ENCODE data around the gene ASH1L. TPM values are rescaled to one million over a fixed set of nuclear protein-coding genes. Genes with fewer than 3 reads are reported as not detected.
A peak's percentile ranks its signal among the peaks of the same experiment; 100 is the strongest.

Gene ASH1L
- total and polyA plus RNA-seq, 9 of the 15 experiments (the other 6 are each of a cell fraction or from before 2014, with no cell fraction given): 2.0 to 23.3 (median 14.6) TPM

GRCh38 chr1:155324037-155324716 lies 238.4 kb downstream of the ASH1L start (continued):
- TF ChIP-seq AFF4 (CRISPR knock-in tag; IDR thresholded peaks at IDR 0.05) (no peak; the same call in 1 of the 2 replicates), TBP (optimal IDR thresholded peaks at IDR 0.05; ENCODE audit: low read depth, low read length) (peak; percentile 51), VEZF1 (CRISPR knock-in tag; IDR thresholded peaks at IDR 0.05) (peak; percentile 75), CREB5 (CRISPR knock-in tag; IDR thresholded peaks at IDR 0.05) (no peak), FUS (optimal IDR thresholded peaks at IDR 0.05; ENCODE audit: low read depth, low read length) (no peak), IRF9 (tag; IDR thresholded peaks at IDR 0.05) (no peak), CAMTA2 (CRISPR knock-in tag; conservative IDR thresholded peaks at IDR 0.05) (no peak), PML (IDR thresholded peaks at IDR 0.05; ENCODE audit: low read length) (peak; percentile 30; the same call in 1 of the 2 replicates), IFI16 (CRISPR knock-in tag; IDR thresholded peaks at IDR 0.05) (no peak), SETDB1 (IDR thresholded peaks at IDR 0.05; ENCODE audit: low read length) (no peak), JUN (IDR thresholded peaks at IDR 0.05; ENCODE audit: borderline replicate concordance, low read depth, low read length) (no peak; the same call in 1 of the 2 replicates), JUN (CRISPR knock-in tag; IDR thresholded peaks at IDR 0.05; ENCODE audit: borderline replicate concordance) (no peak), ZNF584 (CRISPR knock-in tag; IDR thresholded peaks at IDR 0.05; ENCODE audit: low read depth) (no peak), BRF1 (IDR thresholded peaks at IDR 0.05; ENCODE audit: borderline replicate concordance, extremely low read depth, insufficient read length) (no peak), MTA3 (IDR thresholded peaks at IDR 0.05; ENCODE audit: borderline replicate concordance) (no peak; the same call in none of the 2 replicates), HIVEP1 (CRISPR knock-in tag; IDR thresholded peaks at IDR 0.05) (no peak; the same call in 1 of the 2 replicates), ZNF124 (CRISPR knock-in tag; IDR thresholded peaks at IDR 0.05) (no peak), DDX20 (tag; IDR thresholded peaks at IDR 0.05; ENCODE audit: low read depth) (no peak), ZBED1 (IDR thresholded peaks at IDR 0.05) (no peak), RUNX1 (IDR thresholded peaks at IDR 0.05; ENCODE audit: low read depth) (0 out of 2 replicates have a peak, but pooled peaks have one; percentile 29), CCAR2 (IDR thresholded peaks at IDR 0.05; ENCODE audit: low read depth, low read length) (no peak)
